SK-N-SH treated with all-trans-retinoic acid at 6 μM for 48 hours (cell line): ENCODE results near the gene SALL1.

Source experiments
- BACH2 ChIP-seq: fragments of 250-450 bp; sonication (Bioruptor Pico); IDR thresholded peaks from 2 replicates; pipeline ENCODE4 v1.9.0; 2021; ENCODE audit warnings: mild to moderate bottlenecking, borderline replicate concordance
- CSDC2 ChIP-seq: fragments of 250-450 bp; sonication (Bioruptor Pico); IDR thresholded peaks from 2 replicates; pipeline ENCODE4 v1.5.0; 2020; ENCODE audit warnings: mild to moderate bottlenecking, moderate library complexity
- GLIS3 ChIP-seq: fragments of 250-450 bp; sonication (Bioruptor Pico); IDR thresholded peaks from 2 replicates; pipeline ENCODE4 v1.5.0; 2020; ENCODE audit warnings: mild to moderate bottlenecking, moderate library complexity
- ZFP3 ChIP-seq: fragments of 250-450 bp; sonication (Bioruptor Pico); IDR thresholded peaks from 2 replicates; pipeline ENCODE4 v1.5.0; 2020; ENCODE audit warnings: mild to moderate bottlenecking, moderate library complexity
- ZFP30 ChIP-seq: fragments of 450-650 bp; formaldehyde crosslinking; IDR thresholded peaks from 2 replicates; pipeline ENCODE4 v1.5.0; 2022; ENCODE audit warnings: mild to moderate bottlenecking, moderate library complexity
- ZNF70 ChIP-seq: fragments of 450-650 bp; formaldehyde crosslinking; IDR thresholded peaks from 2 replicates; pipeline ENCODE4 v1.5.0; 2020; ENCODE audit warnings: mild to moderate bottlenecking, moderate library complexity

DNA sequence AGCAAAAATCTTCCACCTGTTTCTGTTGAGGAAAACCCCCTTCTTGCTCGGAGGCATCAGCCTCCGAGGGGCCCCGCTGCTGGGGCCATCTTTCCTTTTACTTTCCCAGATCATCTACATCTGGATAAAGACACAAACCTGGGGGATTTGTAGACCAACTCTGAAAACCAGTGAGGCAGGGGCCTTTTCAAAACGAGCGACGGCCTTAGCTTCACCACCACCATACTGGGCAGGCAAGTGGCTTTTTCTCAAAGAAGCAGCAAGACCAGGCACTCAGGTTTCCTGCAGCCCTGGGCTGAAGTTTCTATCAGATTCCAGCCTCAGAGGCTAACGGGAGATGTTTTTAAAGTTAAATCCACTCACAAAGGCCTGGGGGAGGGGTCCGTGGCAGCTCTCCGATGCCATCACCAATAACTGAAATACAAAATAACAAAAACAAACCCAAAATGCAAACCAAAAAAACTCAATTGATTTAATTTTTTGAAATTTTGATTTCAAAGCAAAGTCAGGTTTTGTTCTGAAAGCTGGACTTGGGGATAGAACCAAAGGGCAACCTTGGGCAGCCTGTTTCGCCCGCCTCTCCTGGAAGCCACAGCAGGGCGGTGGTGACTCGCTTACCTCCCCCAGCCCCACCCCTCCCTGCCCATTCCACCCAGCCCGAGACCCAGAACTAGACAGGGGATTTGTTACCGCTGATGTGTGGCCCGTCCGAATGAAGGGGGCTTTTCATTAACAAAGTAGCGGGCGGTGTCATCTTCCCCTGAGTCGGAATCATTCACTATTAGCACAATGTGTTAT is 55.8 kb downstream of the SALL1 start:
- TF ChIP-seq GLIS3 (no peak), ZNF70 (CRISPR knock-in tag) (no peak), ZFP30 (CRISPR knock-in tag) (no peak), BACH2 (CRISPR knock-in tag) (no peak), CSDC2 (CRISPR knock-in tag) (no peak), ZFP3 (CRISPR knock-in tag) (no peak)
